ENCODE results near the gene PRPF38A.

PRPF38A gene

DNA sequence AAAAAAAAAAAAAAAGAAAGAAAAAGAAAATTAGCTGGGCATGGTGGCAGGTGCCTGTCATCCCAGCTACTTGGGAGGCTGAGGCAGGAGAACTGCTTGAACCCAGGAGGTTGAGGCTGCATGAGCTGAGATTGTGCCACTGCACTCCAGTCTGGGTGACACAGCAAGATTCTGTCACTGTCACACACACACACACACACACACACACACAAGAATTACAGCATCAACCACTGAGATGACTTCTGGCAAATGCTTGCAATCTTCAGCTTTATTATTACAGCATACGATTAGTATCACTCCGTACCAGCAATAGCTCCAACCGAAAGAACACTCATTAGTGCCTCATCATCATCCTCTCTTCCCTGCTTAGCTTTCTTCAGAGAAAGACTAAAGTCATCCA, 4.8 kb upstream of the PRPF38A start:
- no peak for DNase-seq (ENCODE audit: low spot score)

- DNase-seq (ENCODE audit: low spot score), result no peak
Measured at GRCh38 chr1:52400131-52400530, 4.3 kb upstream of the PRPF38A start.

GRCh38 chr1:52402860-52403240, 1.6 kb upstream of the PRPF38A start:
- DNase-seq (ENCODE audit: low spot score), result no peak

DNA sequence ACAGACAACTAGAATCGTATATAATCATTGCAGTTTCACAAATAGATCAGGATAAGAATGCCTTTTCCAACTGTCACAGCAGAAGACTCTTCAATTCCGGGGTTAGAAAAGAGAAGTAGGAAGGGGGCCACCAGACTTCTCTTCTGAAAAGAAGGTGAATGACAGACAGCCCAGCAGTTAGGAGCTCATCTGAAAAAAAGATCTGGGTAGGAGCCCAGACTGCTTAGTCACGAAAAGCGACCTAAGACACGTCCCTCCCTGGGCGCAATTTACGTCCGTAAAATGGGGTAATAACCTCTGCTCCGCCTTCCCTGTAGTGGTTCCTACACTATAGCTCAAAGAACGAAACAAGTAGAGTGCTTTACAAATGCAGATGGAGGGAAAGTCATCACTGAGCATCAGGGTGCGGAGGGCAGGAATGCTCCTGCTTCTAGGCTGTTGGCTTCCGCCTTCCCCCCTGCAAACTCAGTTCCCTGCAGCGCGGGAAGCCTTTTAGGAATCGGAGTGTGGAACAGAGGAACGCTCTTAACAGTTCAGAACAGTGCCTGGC, 761 bp upstream of the PRPF38A start:
- no peak for DNase-seq (ENCODE audit: low spot score)

- no peak for DNase-seq (ENCODE audit: low spot score)
Measured at GRCh38 chr1:52404975-52405338, 555 bp downstream of the PRPF38A start.

DNA sequence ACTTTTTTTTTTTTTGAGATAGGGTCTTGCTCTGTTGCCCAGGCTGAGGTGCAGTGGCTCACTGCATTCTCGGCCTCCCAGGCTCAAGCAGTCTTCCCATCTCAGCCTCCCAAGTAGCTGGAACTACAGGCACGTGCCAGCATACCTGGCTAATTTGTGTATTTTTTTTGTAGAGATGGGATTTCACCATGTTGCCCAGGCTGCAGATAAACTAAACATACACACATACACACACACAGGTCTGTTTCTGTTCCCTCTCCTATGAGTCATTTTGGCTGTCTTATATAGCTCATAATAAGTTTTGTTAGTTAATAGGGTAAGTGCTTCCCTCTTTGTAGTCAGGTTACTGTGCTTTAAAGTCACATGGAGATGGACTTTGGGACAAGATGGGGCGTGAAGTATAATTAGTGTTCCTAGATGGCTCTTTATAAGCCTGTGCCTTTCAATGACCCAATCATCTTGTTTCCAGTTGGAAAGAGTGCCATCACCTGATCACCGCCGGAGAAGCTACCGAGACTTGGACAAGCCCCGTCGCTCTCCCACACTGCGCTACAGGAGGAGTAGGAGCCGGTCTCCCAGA, 9.1 kb downstream of the PRPF38A start:
- DNase-seq (ENCODE audit: low spot score), result no peak

DNA sequence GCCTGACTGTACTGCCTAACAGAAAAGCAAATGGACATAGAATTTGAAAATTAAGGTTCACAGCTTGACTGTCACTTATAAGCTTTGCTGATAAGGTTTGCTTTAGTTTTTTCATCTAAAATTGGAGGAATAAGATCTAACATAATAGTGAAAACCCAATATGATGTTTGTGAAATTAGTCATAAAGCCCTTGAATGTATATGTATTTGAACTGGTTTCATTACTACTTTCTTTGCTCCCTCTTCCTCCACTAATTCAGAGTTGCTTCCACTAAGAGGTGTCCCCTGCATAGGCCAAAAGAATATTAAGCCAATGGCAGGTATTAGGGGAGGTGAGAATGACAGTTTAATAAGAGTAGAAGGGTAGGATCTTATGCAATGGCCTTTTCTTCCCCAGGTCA, 10.5 kb downstream of the PRPF38A start:
- DNase-seq (ENCODE audit: low spot score), result no peak

DNA sequence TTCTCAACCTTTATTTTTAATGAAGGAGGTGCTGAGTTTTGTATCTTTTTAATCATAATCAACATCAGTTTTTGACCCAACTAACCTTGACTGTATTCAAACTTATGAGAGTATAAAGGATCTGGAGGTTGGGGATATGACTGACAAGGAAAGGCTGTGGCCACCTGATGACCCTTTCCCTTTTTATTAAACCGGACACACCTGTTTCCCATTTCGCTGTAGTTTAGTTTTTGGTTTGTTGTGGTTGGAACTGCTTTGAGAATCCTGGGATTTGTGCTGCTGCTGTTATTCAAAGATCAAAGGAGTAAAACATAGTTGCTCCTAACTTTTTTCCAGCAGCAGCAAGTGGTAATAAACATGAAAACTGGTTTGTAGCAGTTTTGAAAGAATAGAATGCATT, 12.4 kb downstream of the PRPF38A start:
- DNase-seq (ENCODE audit: low spot score), result no peak

GRCh38 chr1:52420713-52421112, 16.3 kb downstream of the PRPF38A start:
- DNase-seq (ENCODE audit: low spot score), result no peak

DNA sequence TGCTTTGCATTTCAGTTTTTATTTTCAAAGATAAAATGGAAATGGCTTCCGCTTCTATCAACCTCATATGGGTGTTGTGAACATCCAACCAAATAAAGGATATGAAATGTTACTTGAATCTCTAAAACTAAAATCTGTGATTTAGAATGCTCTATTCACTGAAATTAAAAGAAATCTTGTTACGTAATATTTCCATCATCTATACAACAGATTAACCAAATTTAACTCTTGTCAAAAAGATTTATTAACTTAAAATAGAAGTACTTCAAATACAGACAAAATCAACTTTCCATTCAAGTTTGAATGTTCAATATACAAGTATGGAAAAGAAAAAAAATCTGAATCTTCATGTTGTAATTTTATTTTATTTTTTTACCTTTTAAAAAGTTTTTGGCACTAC, 18.7 kb downstream of the PRPF38A start:
- DNase-seq (ENCODE audit: low spot score), result no peak

GRCh38 chr1:52423771-52424170, 19.4 kb downstream of the PRPF38A start:
- no peak for DNase-seq (ENCODE audit: low spot score)

DNA sequence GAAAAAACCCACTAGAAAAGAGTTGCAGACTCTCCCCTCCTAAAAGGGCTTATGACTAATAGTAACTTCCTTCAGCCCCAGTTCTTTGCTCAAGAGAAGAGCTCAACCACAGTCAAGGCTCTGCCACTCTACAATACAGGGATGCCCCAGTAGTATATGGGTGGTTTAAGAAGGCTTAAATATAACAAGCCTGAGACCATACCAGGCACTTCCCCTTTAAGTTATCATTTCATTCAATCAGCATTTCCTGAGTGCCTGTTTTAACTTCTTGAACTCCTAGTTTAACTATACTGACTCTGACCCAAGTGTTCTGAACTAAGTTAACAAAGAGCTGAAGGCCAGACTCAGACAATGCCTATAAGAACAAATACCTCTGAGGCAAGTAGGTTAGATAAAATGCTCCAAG, 19.8 kb downstream of the PRPF38A start:
- no peak for DNase-seq (ENCODE audit: low spot score)

DNA sequence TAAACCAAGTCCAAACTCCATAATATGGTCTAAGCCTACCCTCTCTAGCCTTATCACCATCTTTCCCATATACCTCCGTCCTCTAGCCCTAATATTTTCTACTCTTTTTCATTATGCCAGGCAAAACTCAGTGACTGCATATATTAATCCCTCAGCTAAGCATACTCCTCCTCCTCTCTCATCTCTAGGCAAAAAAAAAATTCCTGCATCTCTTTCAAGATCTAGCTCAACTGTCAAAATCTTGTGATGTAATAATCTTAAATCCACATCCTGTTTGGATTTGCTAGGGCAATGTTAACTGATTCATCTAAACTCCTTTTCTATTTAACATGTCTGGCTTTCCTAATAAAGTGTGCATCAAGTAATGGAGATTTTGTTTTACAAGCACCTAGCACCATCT, 20.4 kb downstream of the PRPF38A start:
- no peak for DNase-seq (ENCODE audit: low spot score)

DNA sequence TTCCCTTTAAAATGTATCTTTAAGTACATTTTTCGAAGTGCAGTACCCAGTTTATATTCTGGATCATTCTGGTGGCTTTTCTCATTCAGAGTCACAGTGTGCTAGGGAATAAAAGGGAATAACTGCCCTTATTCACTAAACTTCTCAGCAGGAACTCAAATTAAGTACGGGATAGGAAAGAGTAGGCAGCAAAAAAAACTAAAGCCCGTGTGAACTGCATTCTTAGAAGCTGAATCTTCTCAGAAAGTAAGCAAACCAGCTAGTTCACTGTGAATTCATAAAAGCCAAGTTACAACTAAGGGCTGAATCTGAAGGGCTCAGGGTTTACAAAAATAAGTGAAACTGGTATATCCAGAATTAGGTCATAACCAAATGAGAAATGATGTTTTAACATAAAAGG, 22.0 kb downstream of the PRPF38A start:
- no peak for DNase-seq (ENCODE audit: low spot score)

DNA sequence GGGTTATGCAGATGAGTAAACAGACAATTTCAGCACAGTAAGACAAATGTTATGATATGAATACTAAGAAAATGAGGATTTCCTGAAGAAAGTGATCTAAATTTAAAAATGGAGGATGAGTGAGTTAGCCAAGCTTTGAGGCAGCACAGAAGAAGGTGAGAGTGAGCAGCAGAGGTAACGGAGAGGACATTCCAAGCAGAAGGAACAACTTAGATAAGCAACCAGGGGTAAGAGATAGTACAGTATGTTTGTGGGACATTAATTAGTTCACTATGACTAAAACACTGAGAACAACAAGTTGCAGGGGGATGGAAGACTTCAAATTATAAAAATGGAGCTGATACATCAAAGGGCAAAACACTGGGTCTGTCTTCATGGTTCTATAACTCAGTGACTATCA, 22.8 kb downstream of the PRPF38A start:
- DNase-seq (ENCODE audit: low spot score), result no peak

GRCh38 chr1:52432807-52433206, 28.4 kb downstream of the PRPF38A start:
- DNase-seq (ENCODE audit: low spot score), result no peak

DNA sequence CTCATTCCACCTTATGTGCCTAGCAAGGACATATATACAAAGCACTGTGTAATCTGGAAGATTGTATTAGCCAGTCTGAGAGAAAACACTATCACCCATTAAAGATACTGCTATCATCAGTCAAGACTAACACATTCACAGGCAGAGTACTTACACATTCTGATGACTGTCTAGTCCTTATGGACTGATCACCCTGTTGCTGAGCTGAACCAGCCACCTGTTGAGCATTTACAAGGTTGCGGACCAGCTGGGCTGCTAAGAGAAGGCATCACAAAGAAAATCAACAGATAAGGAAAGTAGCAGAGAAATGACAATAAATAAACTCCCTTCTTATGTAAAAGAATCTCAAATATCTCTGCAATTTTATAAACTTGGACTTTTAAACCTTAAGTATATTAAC, 30.8 kb downstream of the PRPF38A start:
- DNase-seq (ENCODE audit: low spot score), result no peak

DNA sequence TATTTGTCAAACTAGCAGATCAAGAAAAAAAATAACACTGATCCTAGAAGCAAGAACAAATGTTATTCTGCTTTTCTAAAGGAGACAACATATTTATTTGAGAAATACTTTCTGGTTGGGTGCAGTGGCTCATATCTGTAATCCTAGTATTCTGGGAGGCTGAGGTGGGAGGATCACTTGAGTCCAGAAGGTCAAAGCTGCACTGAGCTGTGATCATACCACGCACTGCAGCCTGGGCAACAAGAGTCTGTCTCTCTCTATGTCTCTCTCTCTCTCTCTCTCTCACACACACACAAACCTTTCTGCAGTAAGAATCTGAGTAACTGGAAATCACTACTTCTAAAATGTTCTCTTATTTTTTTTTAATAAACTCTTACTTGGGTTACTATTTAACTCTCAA, 31.2 kb downstream of the PRPF38A start:
- DNase-seq (ENCODE audit: low spot score), result no peak

- DNase-seq (ENCODE audit: low spot score), result no peak
Measured at GRCh38 chr1:52436817-52437216, 32.4 kb downstream of the PRPF38A start.

- DNase-seq (ENCODE audit: low spot score), result no peak
Measured at GRCh38 chr1:52439976-52440375, 35.6 kb downstream of the PRPF38A start.

DNA sequence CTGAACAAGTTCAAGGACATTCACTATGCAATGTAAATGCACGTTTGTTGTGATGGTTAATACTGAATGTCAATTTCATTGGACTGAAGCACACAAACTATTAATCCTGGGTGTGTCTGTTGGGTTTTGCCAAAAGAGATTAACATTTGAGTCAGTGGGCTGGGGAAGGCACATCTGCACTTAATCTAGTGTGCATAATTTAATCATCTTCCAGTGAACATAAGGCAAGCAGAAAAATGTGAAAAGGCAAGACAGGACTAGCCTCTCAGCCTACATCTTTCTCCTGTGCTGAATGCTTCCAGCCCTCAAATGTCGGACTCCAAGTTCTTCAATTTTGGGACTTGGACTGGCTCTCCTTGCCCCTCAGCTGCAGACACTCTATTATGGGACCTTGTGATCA, 40.1 kb downstream of the PRPF38A start:
- no peak for DNase-seq (ENCODE audit: low spot score)

DNA sequence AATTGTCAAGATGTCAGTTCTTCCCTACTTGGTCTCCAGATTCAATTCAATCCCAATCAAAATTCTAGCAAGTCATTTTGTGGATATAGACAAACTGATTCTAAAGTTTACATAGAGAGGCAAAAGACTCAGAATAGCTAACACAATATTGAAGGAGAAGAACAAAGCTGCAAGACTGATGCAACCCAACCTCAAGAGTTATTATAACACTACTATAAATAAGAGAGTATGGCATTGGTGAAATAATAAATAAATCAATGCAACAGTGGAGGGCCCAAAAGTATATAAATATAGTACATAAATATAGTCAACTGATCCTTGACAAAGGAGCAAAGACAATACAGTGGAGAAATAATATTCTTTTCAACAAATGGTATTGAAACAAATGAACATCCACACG, 49.7 kb downstream of the PRPF38A start:
- DNase-seq (ENCODE audit: low spot score), result no peak

- DNase-seq (ENCODE audit: low spot score), result no peak
Measured at GRCh38 chr1:52454779-52455178, 50.4 kb downstream of the PRPF38A start.

DNA sequence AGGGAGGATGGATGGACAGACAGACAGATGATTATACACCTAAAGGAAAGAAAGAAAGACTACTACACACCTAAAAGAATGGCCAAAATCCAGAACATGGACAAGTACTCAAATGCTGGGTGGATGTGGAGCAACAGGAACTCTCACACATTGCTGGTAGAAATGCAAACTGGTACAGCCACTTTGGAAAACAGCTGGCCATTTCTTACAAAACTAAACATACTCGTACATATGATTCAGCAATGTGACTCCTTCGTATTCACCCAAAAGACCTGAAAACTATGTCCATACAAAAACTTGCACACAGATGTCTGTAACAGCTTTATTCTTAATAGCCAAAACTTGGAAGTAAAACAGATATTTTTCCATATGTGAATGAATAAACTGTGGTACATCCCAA, 51.3 kb downstream of the PRPF38A start:
- no peak for DNase-seq (ENCODE audit: low spot score)

DNA sequence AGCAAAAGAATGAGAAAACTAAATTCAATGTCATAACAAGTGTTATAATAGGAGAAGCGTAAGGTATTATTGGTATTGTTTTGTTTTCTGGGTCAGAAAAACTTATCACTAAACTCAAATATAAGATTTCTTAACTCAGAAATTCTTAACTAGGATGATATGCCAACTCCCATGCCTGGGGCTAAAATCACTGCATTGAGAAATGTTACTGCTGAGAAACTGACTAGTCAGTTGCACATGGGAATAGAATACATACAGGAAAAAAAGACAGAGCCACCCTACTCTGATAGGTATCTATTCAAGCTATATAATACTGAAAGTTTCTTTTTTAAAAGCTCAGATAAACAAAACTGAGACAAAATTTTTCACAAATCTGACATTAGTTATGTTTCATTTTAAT, 56.3 kb downstream of the PRPF38A start:
- no peak for DNase-seq (ENCODE audit: low spot score)
